ENCODE results near the gene CAPZA2. TPM values are rescaled to one million over a fixed set of nuclear protein-coding genes. Genes with fewer than 3 reads are reported as not detected.

The CAPZA2 gene
- total and polyA plus RNA-seq, 2 experiments from 2014 or later: 49.1 to 106 TPM

DNA sequence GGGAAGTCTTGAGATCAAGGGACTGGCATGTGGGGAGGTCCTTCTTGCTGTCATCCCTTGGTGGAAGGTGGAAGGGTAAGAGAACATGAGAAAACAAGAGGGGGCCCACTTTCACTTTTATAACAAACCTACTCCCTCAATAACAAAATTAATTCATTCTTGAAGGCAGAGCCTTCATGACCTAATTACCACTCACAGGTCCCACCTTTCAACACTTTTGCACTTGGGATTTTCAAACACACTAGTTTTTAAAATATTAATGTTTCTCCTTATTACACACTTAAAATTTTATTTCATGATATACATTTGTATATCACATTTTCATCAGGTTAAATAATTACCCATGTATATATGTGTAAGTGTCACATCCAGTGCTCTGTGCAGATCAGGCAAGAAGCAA lies 93.0 kb downstream of the CAPZA2 start:
- peaks cover 45% of the 10 kb centered on the region for H3K4me1 Mint-ChIP-seq
- no peaks in the 10 kb centered on the region for H3K27me3 ChIP-seq (ENCODE audit: insufficient read depth)
- DNase-seq (ENCODE audit: low spot score) (no peak), ATAC-seq (no peak)
- peaks cover 3% of the 10 kb centered on the region; the same call in 1 of the 3 replicates for H3K36me3 Mint-ChIP-seq (ENCODE audit: low read depth)
- no peaks in the 10 kb centered on the region for H3K9me3 Mint-ChIP-seq
- H3K79me2 ChIP-seq (replicated peaks; ENCODE audit: insufficient read depth): peaks cover 55% of the 10 kb centered on the region
- no peaks in the 10 kb centered on the region for H3K36me3 ChIP-seq (ENCODE audit: insufficient read depth)
- H3K27ac ChIP-seq (ENCODE audit: low read depth): no peak overlapping the region
- no peaks in the 10 kb centered on the region for H4K20me1 ChIP-seq (replicated peaks; ENCODE audit: insufficient read depth)
- peak overlapping the region; percentile 96 for H3K4me3 Mint-ChIP-seq
- peak overlapping the region; percentile 63 for H3K4me3 ChIP-seq
- peak overlapping the region; percentile 83 for H3K4me2 ChIP-seq
- H3K9me2 ChIP-seq (ENCODE audit: insufficient read depth): no peaks in the 10 kb centered on the region
- peaks cover 51% of the 10 kb centered on the region for H3K4me1 ChIP-seq (ENCODE audit: insufficient read depth)
- no peak overlapping the region for H2AFZ ChIP-seq
- TF ChIP-seq POLR2AphosphoS5 (IDR thresholded peaks at IDR 0.05; ENCODE audit: low read depth) (no peak), EZH2 (IDR thresholded peaks at IDR 0.05; ENCODE audit: low read depth, unreplicated experiment) (no peak), ZNF331 (CRISPR knock-in tag; IDR thresholded peaks at IDR 0.05; ENCODE audit: low read depth) (no peak), JUNB (IDR thresholded peaks at IDR 0.05; ENCODE audit: unreplicated experiment) (no peak), NANOG (IDR thresholded peaks at IDR 0.05; ENCODE audit: borderline replicate concordance) (no peak), EZH2phosphoT487 (IDR thresholded peaks at IDR 0.05; ENCODE audit: unreplicated experiment) (no peak), ZNF114 (CRISPR knock-in tag; IDR thresholded peaks at IDR 0.05) (no peak), CREB1 (CRISPR knock-in tag; IDR thresholded peaks at IDR 0.05; ENCODE audit: low read depth) (no peak), STAT1 (IDR thresholded peaks at IDR 0.05; ENCODE audit: unreplicated experiment) (no peak)
- TF ChIP-seq, protein P1, sequence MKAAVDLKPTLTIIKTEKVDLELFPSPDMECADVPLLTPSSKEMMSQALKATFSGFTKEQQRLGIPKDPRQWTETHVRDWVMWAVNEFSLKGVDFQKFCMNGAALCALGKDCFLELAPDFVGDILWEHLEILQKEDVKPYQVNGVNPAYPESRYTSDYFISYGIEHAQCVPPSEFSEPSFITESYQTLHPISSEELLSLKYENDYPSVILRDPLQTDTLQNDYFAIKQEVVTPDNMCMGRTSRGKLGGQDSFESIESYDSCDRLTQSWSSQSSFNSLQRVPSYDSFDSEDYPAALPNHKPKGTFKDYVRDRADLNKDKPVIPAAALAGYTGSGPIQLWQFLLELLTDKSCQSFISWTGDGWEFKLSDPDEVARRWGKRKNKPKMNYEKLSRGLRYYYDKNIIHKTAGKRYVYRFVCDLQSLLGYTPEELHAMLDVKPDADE (IDR thresholded peaks at IDR 0.05): no peak
- TF ChIP-seq, protein P2, sequence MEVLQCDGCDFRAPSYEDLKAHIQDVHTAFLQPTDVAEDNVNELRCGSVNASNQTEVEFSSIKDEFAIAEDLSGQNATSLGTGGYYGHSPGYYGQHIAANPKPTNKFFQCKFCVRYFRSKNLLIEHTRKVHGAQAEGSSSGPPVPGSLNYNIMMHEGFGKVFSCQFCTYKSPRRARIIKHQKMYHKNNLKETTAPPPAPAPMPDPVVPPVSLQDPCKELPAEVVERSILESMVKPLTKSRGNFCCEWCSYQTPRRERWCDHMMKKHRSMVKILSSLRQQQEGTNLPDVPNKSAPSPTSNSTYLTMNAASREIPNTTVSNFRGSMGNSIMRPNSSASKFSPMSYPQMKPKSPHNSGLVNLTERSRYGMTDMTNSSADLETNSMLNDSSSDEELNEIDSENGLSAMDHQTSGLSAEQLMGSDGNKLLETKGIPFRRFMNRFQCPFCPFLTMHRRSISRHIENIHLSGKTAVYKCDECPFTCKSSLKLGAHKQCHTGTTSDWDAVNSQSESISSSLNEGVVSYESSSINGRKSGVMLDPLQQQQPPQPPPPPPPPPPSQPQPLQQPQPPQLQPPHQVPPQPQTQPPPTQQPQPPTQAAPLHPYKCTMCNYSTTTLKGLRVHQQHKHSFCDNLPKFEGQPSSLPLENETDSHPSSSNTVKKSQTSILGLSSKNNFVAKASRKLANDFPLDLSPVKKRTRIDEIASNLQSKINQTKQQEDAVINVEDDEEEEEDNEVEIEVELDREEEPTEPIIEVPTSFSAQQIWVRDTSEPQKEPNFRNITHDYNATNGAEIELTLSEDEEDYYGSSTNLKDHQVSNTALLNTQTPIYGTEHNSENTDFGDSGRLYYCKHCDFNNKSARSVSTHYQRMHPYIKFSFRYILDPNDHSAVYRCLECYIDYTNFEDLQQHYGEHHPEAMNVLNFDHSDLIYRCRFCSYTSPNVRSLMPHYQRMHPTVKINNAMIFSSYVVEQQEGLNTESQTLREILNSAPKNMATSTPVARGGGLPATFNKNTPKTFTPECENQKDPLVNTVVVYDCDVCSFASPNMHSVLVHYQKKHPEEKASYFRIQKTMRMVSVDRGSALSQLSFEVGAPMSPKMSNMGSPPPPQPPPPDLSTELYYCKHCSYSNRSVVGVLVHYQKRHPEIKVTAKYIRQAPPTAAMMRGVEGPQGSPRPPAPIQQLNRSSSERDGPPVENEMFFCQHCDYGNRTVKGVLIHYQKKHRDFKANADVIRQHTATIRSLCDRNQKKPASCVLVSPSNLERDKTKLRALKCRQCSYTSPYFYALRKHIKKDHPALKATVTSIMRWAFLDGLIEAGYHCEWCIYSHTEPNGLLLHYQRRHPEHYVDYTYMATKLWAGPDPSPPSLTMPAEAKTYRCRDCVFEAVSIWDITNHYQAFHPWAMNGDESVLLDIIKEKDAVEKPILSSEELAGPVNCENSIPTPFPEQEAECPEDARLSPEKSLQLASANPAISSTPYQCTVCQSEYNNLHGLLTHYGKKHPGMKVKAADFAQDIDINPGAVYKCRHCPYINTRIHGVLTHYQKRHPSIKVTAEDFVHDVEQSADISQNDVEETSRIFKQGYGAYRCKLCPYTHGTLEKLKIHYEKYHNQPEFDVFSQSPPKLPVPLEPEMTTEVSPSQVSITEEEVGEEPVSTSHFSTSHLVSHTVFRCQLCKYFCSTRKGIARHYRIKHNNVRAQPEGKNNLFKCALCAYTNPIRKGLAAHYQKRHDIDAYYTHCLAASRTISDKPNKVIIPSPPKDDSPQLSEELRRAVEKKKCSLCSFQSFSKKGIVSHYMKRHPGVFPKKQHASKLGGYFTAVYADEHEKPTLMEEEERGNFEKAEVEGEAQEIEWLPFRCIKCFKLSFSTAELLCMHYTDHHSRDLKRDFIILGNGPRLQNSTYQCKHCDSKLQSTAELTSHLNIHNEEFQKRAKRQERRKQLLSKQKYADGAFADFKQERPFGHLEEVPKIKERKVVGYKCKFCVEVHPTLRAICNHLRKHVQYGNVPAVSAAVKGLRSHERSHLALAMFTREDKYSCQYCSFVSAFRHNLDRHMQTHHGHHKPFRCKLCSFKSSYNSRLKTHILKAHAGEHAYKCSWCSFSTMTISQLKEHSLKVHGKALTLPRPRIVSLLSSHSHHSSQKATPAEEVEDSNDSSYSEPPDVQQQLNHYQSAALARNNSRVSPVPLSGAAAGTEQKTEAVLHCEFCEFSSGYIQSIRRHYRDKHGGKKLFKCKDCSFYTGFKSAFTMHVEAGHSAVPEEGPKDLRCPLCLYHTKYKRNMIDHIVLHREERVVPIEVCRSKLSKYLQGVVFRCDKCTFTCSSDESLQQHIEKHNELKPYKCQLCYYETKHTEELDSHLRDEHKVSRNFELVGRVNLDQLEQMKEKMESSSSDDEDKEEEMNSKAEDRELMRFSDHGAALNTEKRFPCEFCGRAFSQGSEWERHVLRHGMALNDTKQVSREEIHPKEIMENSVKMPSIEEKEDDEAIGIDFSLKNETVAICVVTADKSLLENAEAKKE (CRISPR knock-in tag; IDR thresholded peaks at IDR 0.05): no peak
- TF ChIP-seq, protein P3, sequence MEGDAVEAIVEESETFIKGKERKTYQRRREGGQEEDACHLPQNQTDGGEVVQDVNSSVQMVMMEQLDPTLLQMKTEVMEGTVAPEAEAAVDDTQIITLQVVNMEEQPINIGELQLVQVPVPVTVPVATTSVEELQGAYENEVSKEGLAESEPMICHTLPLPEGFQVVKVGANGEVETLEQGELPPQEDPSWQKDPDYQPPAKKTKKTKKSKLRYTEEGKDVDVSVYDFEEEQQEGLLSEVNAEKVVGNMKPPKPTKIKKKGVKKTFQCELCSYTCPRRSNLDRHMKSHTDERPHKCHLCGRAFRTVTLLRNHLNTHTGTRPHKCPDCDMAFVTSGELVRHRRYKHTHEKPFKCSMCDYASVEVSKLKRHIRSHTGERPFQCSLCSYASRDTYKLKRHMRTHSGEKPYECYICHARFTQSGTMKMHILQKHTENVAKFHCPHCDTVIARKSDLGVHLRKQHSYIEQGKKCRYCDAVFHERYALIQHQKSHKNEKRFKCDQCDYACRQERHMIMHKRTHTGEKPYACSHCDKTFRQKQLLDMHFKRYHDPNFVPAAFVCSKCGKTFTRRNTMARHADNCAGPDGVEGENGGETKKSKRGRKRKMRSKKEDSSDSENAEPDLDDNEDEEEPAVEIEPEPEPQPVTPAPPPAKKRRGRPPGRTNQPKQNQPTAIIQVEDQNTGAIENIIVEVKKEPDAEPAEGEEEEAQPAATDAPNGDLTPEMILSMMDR (conservative IDR thresholded peaks at IDR 0.05; ENCODE audit: low read depth in 2 of 2): no peak
- TF ChIP-seq, protein P4, sequence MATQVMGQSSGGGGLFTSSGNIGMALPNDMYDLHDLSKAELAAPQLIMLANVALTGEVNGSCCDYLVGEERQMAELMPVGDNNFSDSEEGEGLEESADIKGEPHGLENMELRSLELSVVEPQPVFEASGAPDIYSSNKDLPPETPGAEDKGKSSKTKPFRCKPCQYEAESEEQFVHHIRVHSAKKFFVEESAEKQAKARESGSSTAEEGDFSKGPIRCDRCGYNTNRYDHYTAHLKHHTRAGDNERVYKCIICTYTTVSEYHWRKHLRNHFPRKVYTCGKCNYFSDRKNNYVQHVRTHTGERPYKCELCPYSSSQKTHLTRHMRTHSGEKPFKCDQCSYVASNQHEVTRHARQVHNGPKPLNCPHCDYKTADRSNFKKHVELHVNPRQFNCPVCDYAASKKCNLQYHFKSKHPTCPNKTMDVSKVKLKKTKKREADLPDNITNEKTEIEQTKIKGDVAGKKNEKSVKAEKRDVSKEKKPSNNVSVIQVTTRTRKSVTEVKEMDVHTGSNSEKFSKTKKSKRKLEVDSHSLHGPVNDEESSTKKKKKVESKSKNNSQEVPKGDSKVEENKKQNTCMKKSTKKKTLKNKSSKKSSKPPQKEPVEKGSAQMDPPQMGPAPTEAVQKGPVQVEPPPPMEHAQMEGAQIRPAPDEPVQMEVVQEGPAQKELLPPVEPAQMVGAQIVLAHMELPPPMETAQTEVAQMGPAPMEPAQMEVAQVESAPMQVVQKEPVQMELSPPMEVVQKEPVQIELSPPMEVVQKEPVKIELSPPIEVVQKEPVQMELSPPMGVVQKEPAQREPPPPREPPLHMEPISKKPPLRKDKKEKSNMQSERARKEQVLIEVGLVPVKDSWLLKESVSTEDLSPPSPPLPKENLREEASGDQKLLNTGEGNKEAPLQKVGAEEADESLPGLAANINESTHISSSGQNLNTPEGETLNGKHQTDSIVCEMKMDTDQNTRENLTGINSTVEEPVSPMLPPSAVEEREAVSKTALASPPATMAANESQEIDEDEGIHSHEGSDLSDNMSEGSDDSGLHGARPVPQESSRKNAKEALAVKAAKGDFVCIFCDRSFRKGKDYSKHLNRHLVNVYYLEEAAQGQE (IDR thresholded peaks at IDR 0.05; ENCODE audit: unreplicated experiment): no peak
- H3K27ac Mint-ChIP-seq: no peak overlapping the region
- H3F3A ChIP-seq (replicated peaks; ENCODE audit: low read depth): no peaks in the 10 kb centered on the region
- H3K27me3 Mint-ChIP-seq (ENCODE audit: insufficient read depth, low read depth, poor library complexity): peaks cover 6% of the 10 kb centered on the region

Measured in GM23338 (cell line).